Activated T-cell treated with anti-CD3 and anti-CD28 coated beads, Interleukin-2, amount 50 U/mL, for 72 hours (primary cell): ENCODE results near the gene TRIM14. TPM values are rescaled to one million over a fixed set of nuclear protein-coding genes. Genes with fewer than 3 reads are reported as not detected.
"Not testable (repeated sequence)": the region's sequence is repeated elsewhere in the genome, so short reads cannot be mapped to it uniquely, and the experiment has no call there.

Experiments used
- ATAC-seq, 2 donors: fragments of 150-1000 bp; cut with Tn5 transposase; replicated peaks in 1 of 2; 2 replicates each; pipeline ENCODE4 v1.10.0; 2021; ENCODE audit warnings: moderate library complexity in 2 of 2, mild to moderate bottlenecking in 1 of 2
- DNase-seq, 2 donors: peaks; one replicate each; pipeline ENCODE4 v3.0.0; 2021 to 2022; ENCODE audit warnings: mixed read lengths in 1 of 2
- H3K27ac Mint-ChIP-seq: one replicate; pipeline ENCODE4 v1.8.0; 2022; ENCODE audit warnings: mild to moderate bottlenecking, moderate library complexity, mixed read lengths
- H3K27me3 Mint-ChIP-seq: one replicate; pipeline ENCODE4 v1.8.0; 2022; ENCODE audit warnings: low read depth, mixed read lengths
- H3K36me3 Mint-ChIP-seq, 2 donors: one replicate each; pipeline ENCODE4 v1.8.0; 2022; ENCODE audit warnings: mixed read lengths in 2 of 2, mild to moderate bottlenecking in 1 of 2; ENCODE audit not compliant: insufficient read depth in 2 of 2
- H3K4me1 Mint-ChIP-seq: one replicate; pipeline ENCODE4 v1.8.0; 2022; ENCODE audit warnings: low read depth, mixed read lengths
- H3K4me3 Mint-ChIP-seq, 2 donors: one replicate each; pipeline ENCODE4 v1.8.0; 2022; ENCODE audit warnings: mild to moderate bottlenecking in 2 of 2, mixed read lengths in 2 of 2, moderate library complexity in 2 of 2
- H3K9me3 Mint-ChIP-seq, 2 donors: one replicate each; pipeline ENCODE4 v1.8.0; 2022; ENCODE audit warnings: mixed read lengths in 2 of 2
- total RNA-seq, 2 donors: library from RNA; stranded (reverse); gene quantifications; one replicate each; pipeline ENCODE4 v1.2.3, GENCODE V29; 2022

Gene TRIM14
- total RNA-seq, 2 donors from 2014 or later: 41.6 to 41.7 TPM

DNA sequence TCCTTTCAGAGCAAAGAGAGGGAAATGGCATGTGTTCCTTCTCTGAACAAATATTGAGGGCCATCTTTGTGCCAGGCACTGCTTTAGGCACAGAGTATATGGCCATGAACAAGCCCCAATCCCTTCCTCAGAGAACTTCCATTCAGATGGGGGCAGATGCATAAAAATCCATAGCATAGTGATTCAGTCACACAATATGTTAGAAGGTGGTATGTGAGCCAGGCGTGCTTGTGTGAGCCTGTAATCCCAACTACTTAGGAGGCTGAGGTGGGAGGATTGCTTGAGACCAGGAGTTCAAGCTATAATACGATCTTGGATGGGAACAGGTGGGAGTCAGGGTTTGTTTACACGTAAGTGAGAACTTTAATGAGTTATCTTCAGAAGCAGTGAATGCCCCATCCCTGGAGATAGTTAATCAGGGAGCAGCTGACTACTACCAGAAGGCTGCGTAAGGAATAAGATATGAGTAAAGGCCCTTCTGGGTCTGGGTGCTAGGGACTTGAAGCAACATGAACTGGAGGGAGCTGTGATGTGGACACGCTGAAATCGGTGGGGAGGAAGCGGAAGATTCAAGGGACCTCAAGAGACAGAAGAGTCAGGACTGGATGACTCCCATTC is 35.3 kb downstream of the TRIM14 start:
- ATAC-seq: no peak
- Mint-ChIP-seq H3K36me3 (peaks cover 8 to 23% of the 10 kb centered on the region in 2 donors), H3K9me3 (no peaks in the 10 kb centered on the region), H3K4me3 (no peak overlapping the region), H3K27ac (peak overlapping the region; percentile 82), H3K4me1 (peaks cover 38% of the 10 kb centered on the region), H3K27me3 (no peaks in the 10 kb centered on the region)
- no peak for DNase-seq

DNA sequence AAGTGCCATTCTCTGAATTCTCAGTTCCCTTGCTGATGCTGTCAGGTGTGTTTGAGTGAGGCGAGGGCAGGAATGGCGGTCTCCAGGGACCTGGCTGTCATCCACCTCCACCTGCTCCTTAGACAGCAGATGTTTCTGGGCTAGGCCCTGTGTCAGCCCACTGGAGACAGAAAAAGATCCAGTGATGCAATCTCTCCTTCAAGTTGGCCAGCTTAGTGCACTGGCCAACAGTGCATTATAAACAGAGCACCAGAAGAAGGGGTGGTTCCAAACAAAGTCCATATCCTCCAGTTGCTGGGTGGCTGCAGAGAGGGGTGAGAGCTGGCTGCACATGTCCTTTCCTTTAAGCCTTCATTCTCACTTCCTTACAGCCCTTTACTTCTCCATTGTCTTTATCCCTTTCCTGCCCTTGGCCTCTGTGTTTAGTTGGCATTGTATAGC is 35.9 kb downstream of the TRIM14 start:
- no peak for ATAC-seq
- no peak overlapping the region for H3K4me3 Mint-ChIP-seq
- H3K9me3 Mint-ChIP-seq: no peaks in the 10 kb centered on the region
- no peak for DNase-seq
- H3K4me1 Mint-ChIP-seq: peaks cover 38% of the 10 kb centered on the region
- H3K27ac Mint-ChIP-seq: peak overlapping the region; percentile 82
- no peaks in the 10 kb centered on the region for H3K27me3 Mint-ChIP-seq
- H3K36me3 Mint-ChIP-seq: peaks cover 9 to 21% of the 10 kb centered on the region in 2 donors

- DNase-seq: peak; percentile 60 to 63
- Mint-ChIP-seq H3K9me3 (no peaks in the 10 kb centered on the region), H3K36me3 (peaks cover 10 to 22% of the 10 kb centered on the region in 2 donors)
These were observed 37.4 kb downstream of the TRIM14 start for GRCh38 chr9:98081477-98082219.

GRCh38 chr9:98080780-98081179 is 38.2 kb downstream of the TRIM14 start:
- H3K4me1 Mint-ChIP-seq: peaks cover 43% of the 10 kb centered on the region
- no peaks in the 10 kb centered on the region for H3K27me3 Mint-ChIP-seq
- peak overlapping the region; percentile 96 for H3K27ac Mint-ChIP-seq
- H3K9me3 Mint-ChIP-seq: no peaks in the 10 kb centered on the region
- no peak overlapping the region for H3K4me3 Mint-ChIP-seq
- H3K36me3 Mint-ChIP-seq: peaks cover 10 to 17% of the 10 kb centered on the region in 2 donors
- ATAC-seq (no peak), DNase-seq (no peak)

More at GRCh38 chr9:98081477-98082219, 37.4 kb downstream of the TRIM14 start:
- peak overlapping the region; percentile 96 for H3K27ac Mint-ChIP-seq
- peak overlapping the region in 1 of 2 donors; percentile 51 for H3K4me3 Mint-ChIP-seq
- ATAC-seq: peak; percentile 93 to 96
- H3K27me3 Mint-ChIP-seq: no peaks in the 10 kb centered on the region
- peaks cover 41% of the 10 kb centered on the region for H3K4me1 Mint-ChIP-seq

GRCh38 chr9:98080326-98080725 is 38.7 kb downstream of the TRIM14 start:
- ATAC-seq (no peak), DNase-seq (no peak)
- Mint-ChIP-seq H3K4me1 (peaks cover 47% of the 10 kb centered on the region), H3K4me3 (no peak overlapping the region), H3K36me3 (peaks cover 10 to 17% of the 10 kb centered on the region in 2 donors), H3K27ac (peak overlapping the region; percentile 96), H3K27me3 (no peaks in the 10 kb centered on the region), H3K9me3 (no peaks in the 10 kb centered on the region)

DNA sequence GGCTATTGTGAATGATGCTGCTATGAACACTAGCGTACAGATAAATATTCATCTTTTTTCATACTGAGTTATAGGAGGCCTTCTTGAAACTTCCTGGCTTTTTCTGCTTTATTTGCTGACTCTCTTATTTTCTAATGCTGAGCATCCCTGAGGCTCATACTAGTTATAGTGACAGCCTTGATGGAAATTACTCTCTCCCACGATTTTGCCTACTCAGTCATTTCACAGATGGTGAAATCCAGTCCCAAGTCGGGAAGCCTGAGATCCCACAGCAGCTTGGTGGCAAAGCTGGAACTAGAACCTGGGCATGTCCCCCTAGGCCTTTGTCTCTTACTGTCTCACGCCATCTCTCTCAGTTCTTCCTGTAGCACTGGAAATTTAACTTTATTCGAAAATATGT is 40.1 kb downstream of the TRIM14 start:
- no peaks in the 10 kb centered on the region for H3K27me3 Mint-ChIP-seq
- peaks cover 62% of the 10 kb centered on the region for H3K4me1 Mint-ChIP-seq
- DNase-seq (no peak), ATAC-seq (no peak)
- H3K27ac Mint-ChIP-seq: peak overlapping the region; percentile 35
- H3K9me3 Mint-ChIP-seq: no peaks in the 10 kb centered on the region
- H3K36me3 Mint-ChIP-seq: peaks cover 10 to 16% of the 10 kb centered on the region in 2 donors
- no peak overlapping the region for H3K4me3 Mint-ChIP-seq

DNA sequence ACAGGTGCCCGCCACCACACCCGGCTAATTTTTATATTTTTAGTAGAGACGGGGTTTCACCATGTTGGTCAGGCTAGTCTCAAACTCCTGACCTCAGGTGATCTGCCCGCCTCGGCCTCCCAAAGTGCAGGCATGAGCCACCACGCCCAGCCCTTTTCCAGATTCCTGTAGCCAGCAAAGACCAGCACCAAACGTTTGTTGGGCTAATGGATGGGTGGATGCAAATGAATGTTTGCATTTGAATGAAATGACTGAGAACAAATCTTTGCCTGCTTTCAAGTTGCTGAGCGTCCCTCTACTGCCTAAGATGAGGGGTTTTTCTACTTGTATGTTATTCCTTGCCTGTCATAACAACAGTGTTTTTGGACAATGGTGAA is 42.5 kb downstream of the TRIM14 start:
- DNase-seq, H3K9me3 Mint-ChIP-seq, H3K27me3 Mint-ChIP-seq, ATAC-seq: not testable (repeated sequence)
- peaks cover 5 to 12% of the 10 kb centered on the region in 2 donors for H3K36me3 Mint-ChIP-seq
- peak overlapping the region; percentile 54 to 89 for H3K4me3 Mint-ChIP-seq
- H3K4me1 Mint-ChIP-seq: peaks cover 50% of the 10 kb centered on the region
- H3K27ac Mint-ChIP-seq: peak overlapping the region; percentile 93

GRCh38 chr9:98075332-98075805 is 43.7 kb downstream of the TRIM14 start:
- peak; percentile 80 to 83 for ATAC-seq
- Mint-ChIP-seq H3K4me3 (peak overlapping the region; percentile 54 to 89), H3K36me3 (peaks cover 5 to 12% of the 10 kb centered on the region in 2 donors)

GRCh38 chr9:98074115-98074990 is 44.7 kb downstream of the TRIM14 start:
- no peaks in the 10 kb centered on the region for H3K9me3 Mint-ChIP-seq
- H3K4me1 Mint-ChIP-seq: peaks cover 39% of the 10 kb centered on the region
- peak overlapping the region; percentile 54 to 89 for H3K4me3 Mint-ChIP-seq
- peaks cover 5 to 12% of the 10 kb centered on the region in 2 donors for H3K36me3 Mint-ChIP-seq
- DNase-seq: peak; percentile 67 to 78
- no peaks in the 10 kb centered on the region for H3K27me3 Mint-ChIP-seq
- peak overlapping the region; percentile 93 for H3K27ac Mint-ChIP-seq
- ATAC-seq: peak; percentile 12 to 22

More at GRCh38 chr9:98075332-98075805, 43.7 kb downstream of the TRIM14 start:
- H3K4me1 Mint-ChIP-seq: peaks cover 39% of the 10 kb centered on the region
- H3K27me3 Mint-ChIP-seq: no peaks in the 10 kb centered on the region
- no peaks in the 10 kb centered on the region for H3K9me3 Mint-ChIP-seq
- DNase-seq: peak in 1 of 2 donors; percentile 31
- peak overlapping the region; percentile 93 for H3K27ac Mint-ChIP-seq

DNA sequence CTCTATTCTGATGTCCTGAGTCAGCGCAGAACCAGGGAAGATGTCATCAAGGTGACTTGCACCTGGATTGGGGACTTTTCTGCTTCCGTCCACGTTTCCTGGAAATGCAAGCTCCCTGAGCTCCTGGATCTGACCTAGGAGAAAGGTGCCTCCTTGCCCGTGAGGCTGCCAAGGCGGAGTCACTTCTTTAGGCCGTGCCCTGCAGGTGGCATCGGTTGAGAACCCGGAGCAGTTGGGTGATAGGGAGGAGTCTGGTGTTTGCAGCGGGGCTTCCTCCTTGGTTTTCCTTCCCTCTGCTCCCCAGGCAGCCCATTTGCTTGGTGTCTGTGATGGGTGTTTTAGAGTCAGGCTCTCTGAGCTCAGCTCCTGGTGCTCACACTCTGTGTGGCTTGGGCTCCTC is 47.3 kb downstream of the TRIM14 start:
- Mint-ChIP-seq H3K9me3 (no peaks in the 10 kb centered on the region), H3K27ac (no peak overlapping the region), H3K4me1 (peaks cover 29% of the 10 kb centered on the region), H3K36me3 (peaks cover 0 to 4% of the 10 kb centered on the region in 2 donors), H3K4me3 (no peak overlapping the region), H3K27me3 (no peaks in the 10 kb centered on the region)
- DNase-seq (no peak), ATAC-seq (no peak)

GRCh38 chr9:98070704-98071103 is 48.3 kb downstream of the TRIM14 start:
- H3K9me3 Mint-ChIP-seq: no peaks in the 10 kb centered on the region
- ATAC-seq: no peak

GRCh38 chr9:98069551-98069950 is 49.5 kb downstream of the TRIM14 start:
- H3K9me3 Mint-ChIP-seq: no peaks in the 10 kb centered on the region
- no peak overlapping the region for H3K27ac Mint-ChIP-seq
- peaks cover 8% of the 10 kb centered on the region for H3K4me1 Mint-ChIP-seq
- DNase-seq (no peak), ATAC-seq (no peak)
- H3K4me3 Mint-ChIP-seq: no peak overlapping the region
- no peaks in the 10 kb centered on the region for H3K27me3 Mint-ChIP-seq
- H3K36me3 Mint-ChIP-seq: peaks cover 0 to 13% of the 10 kb centered on the region in 2 donors

More at GRCh38 chr9:98070704-98071103, 48.3 kb downstream of the TRIM14 start:
- Mint-ChIP-seq H3K36me3 (peaks cover 0 to 10% of the 10 kb centered on the region in 2 donors), H3K27ac (no peak overlapping the region), H3K4me1 (peaks cover 19% of the 10 kb centered on the region), H3K4me3 (no peak overlapping the region), H3K27me3 (no peaks in the 10 kb centered on the region)
- DNase-seq: no peak
